Esophagus squamous epithelium (tissue), 4 donors: ENCODE data around the gene CTSO.

Experiments
- POLR2A ChIP-seq, 4 donors: fragments of 450-650 bp; IDR thresholded peaks; one replicate each; pipeline ENCODE4 v1.6.1; 2017; ENCODE audit warnings: antibody characterized with exemption in 4 of 4, mild to moderate bottlenecking in 4 of 4, moderate library complexity in 3 of 4
- TF ChIP-seq, protein P1 (sequence below), 6 experiments: fragments of 450-650 bp in 4 of 6; fragments of 200-600 bp in 2 of 6; sonication (generic) in 2 of 6; IDR thresholded peaks; one replicate each; pipeline ENCODE4 v1.5.1; 2016 to 2019; ENCODE audit warnings: antibody characterized with exemption in 6 of 6, mild to moderate bottlenecking in 4 of 6, moderate library complexity in 4 of 6

DNA sequence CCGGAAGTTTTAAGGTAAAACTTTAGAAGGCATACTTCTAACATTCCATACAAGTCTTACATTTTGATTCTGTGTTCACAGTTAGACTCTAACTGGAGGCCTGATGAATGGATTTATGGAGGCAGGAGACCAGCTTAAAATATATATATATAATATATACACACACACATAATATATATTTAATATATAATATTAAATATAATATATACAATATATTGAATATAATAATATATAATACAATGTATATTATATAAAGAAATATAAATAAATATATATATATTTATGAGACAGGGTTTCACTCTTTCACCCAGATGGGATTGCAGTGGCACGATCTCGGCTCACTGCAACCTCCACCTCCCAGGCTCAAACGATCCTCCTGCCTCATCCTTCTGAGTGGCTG is 7.9 kb upstream of the CTSO start:
- TF ChIP-seq POLR2A (IDR thresholded peaks at IDR 0.05), result no peak
- TF ChIP-seq, protein P1, sequence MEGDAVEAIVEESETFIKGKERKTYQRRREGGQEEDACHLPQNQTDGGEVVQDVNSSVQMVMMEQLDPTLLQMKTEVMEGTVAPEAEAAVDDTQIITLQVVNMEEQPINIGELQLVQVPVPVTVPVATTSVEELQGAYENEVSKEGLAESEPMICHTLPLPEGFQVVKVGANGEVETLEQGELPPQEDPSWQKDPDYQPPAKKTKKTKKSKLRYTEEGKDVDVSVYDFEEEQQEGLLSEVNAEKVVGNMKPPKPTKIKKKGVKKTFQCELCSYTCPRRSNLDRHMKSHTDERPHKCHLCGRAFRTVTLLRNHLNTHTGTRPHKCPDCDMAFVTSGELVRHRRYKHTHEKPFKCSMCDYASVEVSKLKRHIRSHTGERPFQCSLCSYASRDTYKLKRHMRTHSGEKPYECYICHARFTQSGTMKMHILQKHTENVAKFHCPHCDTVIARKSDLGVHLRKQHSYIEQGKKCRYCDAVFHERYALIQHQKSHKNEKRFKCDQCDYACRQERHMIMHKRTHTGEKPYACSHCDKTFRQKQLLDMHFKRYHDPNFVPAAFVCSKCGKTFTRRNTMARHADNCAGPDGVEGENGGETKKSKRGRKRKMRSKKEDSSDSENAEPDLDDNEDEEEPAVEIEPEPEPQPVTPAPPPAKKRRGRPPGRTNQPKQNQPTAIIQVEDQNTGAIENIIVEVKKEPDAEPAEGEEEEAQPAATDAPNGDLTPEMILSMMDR (IDR thresholded peaks at IDR 0.05), result no peak
